Panc1 (cell line): ENCODE measurements around the gene GNAZ.

Experiments used
- POLR2AphosphoS5 ChIP-seq: IDR thresholded peaks from 2 replicates; pipeline ENCODE4 v1.6.1; 2012; ENCODE audit warnings: mild to moderate bottlenecking, low read depth, low read length, moderate library complexity
- SIN3A ChIP-seq: IDR thresholded peaks from 2 replicates; pipeline ENCODE4 v1.6.1; 2012; ENCODE audit warnings: low read depth, mild to moderate bottlenecking, low read length, moderate library complexity, borderline replicate concordance; ENCODE audit not compliant: insufficient read depth
- TCF7L2 ChIP-seq: IDR thresholded peaks from 2 replicates; pipeline ENCODE4 v1.6.1; 2011; ENCODE audit warnings: mild to moderate bottlenecking, low read depth, low read length, inconsistent platforms
- TF ChIP-seq, protein P1 (sequence below): fragments of 450-650 bp; IDR thresholded peaks from 2 replicates; pipeline ENCODE4 v1.5.1; 2017; ENCODE audit warnings: mild to moderate bottlenecking

DNA sequence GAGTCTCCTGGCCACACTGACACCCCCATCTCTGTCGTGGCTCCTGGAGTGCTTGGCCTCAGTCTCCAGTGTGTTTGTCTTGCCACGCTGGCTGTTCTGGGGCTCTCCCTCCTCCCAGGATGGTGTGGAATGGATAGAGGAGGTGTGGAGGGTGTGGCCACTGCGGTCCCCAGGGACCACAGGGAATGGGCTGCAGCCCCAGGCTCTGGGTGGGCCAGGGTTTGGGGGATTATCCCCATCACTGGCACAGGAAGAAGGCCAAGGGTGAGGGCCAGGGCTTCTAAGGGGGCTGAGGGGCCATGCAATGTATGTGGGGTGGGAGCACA, 8.1 kb downstream of the GNAZ start:
- TF ChIP-seq, protein P1, sequence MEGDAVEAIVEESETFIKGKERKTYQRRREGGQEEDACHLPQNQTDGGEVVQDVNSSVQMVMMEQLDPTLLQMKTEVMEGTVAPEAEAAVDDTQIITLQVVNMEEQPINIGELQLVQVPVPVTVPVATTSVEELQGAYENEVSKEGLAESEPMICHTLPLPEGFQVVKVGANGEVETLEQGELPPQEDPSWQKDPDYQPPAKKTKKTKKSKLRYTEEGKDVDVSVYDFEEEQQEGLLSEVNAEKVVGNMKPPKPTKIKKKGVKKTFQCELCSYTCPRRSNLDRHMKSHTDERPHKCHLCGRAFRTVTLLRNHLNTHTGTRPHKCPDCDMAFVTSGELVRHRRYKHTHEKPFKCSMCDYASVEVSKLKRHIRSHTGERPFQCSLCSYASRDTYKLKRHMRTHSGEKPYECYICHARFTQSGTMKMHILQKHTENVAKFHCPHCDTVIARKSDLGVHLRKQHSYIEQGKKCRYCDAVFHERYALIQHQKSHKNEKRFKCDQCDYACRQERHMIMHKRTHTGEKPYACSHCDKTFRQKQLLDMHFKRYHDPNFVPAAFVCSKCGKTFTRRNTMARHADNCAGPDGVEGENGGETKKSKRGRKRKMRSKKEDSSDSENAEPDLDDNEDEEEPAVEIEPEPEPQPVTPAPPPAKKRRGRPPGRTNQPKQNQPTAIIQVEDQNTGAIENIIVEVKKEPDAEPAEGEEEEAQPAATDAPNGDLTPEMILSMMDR: no peak
- no peak for TF ChIP-seq POLR2AphosphoS5
- TF ChIP-seq TCF7L2: no peak
- TF ChIP-seq SIN3A: no peak
